HFF-Myc (cell line): Measurements from ENCODE around the gene CPNE7.

Source experiments
- DNase-seq: peaks from one replicate; pipeline ENCODE4 v3.0.0-alpha.2; 2011; ENCODE audit warnings: low read depth; ENCODE audit errors: extremely low read depth
- H3K4me3 ChIP-seq: replicated peaks from 2 replicates; pipeline ENCODE4 v1.5.1; 2011; ENCODE audit warnings: low read depth, mild to moderate bottlenecking, control low read depth, low read length
- CTCF ChIP-seq: IDR thresholded peaks from 2 replicates; pipeline ENCODE4 v1.5.1; 2012; ENCODE audit warnings: mild to moderate bottlenecking, low read depth, low read length, control low read depth; ENCODE audit errors: missing control alignments

Gene CPNE7

DNA sequence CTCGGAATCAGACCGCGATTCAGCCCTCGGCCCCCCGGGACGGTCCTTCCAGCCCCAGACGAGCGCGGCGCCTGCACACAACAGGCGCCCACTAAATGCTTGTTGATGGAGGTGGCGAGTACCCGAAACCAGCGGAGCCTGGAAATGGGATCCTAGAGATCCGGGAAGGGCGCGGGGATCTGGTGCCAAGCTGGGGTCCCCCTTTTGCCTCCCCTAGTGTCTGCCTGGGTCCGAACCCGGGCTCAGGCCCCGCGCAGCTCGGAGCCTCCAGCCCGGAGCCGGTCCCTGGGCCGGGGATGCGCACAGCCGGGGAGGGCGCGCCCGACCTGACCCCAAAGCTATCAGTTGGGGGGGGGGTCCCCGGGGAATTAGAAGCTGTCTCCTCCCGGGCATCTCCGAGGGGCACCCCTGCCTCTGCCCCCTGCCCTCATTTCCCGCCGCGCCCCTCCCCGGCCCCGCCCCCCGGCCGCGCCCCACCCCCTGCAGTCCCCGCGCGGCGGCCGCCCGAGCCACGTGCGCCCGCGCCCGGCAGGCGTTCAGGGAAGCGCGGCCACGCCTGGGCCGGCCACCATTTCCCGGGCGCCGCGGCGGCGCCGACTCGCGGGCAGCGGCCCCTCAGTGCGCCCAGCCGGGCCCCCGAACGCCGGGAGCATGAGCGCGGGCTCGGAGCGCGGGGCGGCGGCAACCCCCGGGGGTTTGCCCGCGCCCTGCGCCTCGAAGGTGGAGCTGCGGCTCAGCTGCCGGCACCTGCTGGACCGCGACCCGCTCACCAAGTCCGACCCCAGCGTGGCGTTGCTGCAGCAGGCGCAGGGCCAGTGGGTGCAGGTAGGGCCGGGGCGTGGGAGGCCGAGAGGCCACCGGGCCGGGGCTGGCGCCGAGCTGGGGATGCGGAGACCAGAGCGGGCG is at the start of gene CPNE7:
TSS of gene CPNE7 (plus strand) at position 512 of the 906 bp plus-strand sequence. CDS start at position 652, 140 bp downstream.
- no peak for DNase-seq
- H3K4me3 ChIP-seq = peak within 1 kb of the TSS; percentile 77
- TF ChIP-seq CTCF = no peak

DNA sequence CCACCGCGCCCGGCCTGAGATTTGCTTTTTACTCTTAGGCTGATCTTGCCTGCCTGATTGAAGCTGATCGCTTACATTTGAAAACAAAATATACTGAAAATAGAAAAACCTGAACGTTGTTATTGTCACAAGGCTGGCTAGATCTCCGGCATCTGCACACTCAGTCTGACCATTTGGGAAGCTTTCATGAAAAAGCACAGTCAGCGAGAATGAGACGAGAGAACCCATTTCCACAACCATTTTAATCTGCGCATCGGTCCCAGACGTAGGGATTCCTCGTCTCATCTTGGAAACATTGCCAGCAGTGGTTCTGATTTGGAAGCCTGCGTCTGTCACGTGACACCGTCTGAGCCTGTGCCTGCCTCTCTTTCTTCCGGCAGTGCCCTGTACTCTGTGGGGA is 46.5 kb upstream of the CPNE7 start:
- H3K4me3 ChIP-seq = no peak overlapping the region
- no peak for TF ChIP-seq CTCF
- no peak for DNase-seq

GRCh38 chr16:89530401-89531381 is 44.9 kb upstream of the CPNE7 start:
- TF ChIP-seq CTCF = no peak
- H3K4me3 ChIP-seq = no peak overlapping the region
- no peak for DNase-seq

- no peak for DNase-seq
- H3K4me3 ChIP-seq = no peak overlapping the region
- TF ChIP-seq CTCF = no peak
Observed at GRCh38 chr16:89531821-89532526, 43.6 kb upstream of the CPNE7 start.

DNA sequence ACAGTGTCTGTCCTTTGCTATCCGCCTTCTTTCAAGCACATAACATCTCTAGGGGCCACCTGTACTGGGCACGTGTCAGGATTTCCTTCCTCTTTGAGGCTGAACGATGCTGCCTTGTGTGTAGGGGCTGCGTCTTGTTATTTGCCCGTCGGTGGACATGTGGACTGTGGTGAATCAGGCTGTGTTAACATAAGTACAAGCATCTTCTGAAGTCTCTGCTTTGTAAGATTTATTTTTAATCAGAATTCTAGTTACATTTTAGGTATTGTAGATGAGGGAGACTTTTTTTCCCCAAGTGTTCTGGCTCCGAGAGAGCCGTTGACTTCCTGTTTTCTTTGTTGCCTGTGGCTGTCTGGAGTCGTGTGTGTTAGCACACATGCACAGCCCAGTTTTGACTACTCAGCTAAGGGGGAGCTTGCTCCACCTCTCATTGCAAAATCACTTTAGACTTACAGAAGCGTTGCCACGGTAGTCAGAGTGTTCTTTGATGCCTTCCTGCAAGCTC is 41.3 kb upstream of the CPNE7 start:
- DNase-seq = no peak

More for the DNA sequence above, 41.3 kb upstream of the CPNE7 start:
- no peak overlapping the region for H3K4me3 ChIP-seq
- TF ChIP-seq CTCF = no peak
